Breast epithelium (tissue), 4 donors: ENCODE data around the gene SMCO1. TPM values are rescaled to one million over a fixed set of nuclear protein-coding genes. Genes with fewer than 3 reads are reported as not detected.
"Not testable (repeated sequence)": the region's sequence is repeated elsewhere in the genome, so short reads cannot be mapped to it uniquely, and the experiment has no call there.

Experiments used
- DNase-seq, 2 donors: peaks; one replicate each; pipeline ENCODE4 v3.0.0-alpha.2; 2019; ENCODE audit warnings: low spot score in 2 of 2
- H3K27ac ChIP-seq, 2 donors: fragments of 200-600 bp; sonication (generic) in 1 of 2; one replicate each; pipeline ENCODE4 v1.5.1; 2016 to 2019; ENCODE audit warnings: mild to moderate bottlenecking in 1 of 2
- H3K27me3 ChIP-seq, 2 donors: fragments of 200-600 bp; sonication (generic) in 1 of 2; one replicate each; pipeline versions ENCODE4 v1.5.1 to v1.6.0; 2017 to 2019; ENCODE audit warnings: control low read depth in 1 of 2, mild to moderate bottlenecking in 1 of 2
- H3K36me3 ChIP-seq: fragments of 200-600 bp; one replicate; pipeline ENCODE4 v1.5.1; 2019
- H3K4me1 ChIP-seq, 2 donors: fragments of 200-600 bp; sonication (generic); one replicate each; pipeline ENCODE4 v1.5.1; 2016 to 2019; ENCODE audit warnings: control low read depth in 1 of 2
- H3K4me3 ChIP-seq, 3 donors: fragments of 200-600 bp; sonication (generic); 1 replicate in 2 of 3; 2 replicates in 1 of 3; pipeline ENCODE4 v1.5.1; 2016 to 2019; ENCODE audit warnings: mild to moderate bottlenecking in 3 of 3, moderate library complexity in 2 of 3
- H3K9me3 ChIP-seq, 2 donors: fragments of 200-600 bp; sonication (generic) in 1 of 2; one replicate each; pipeline ENCODE4 v1.5.1; 2016 to 2019; ENCODE audit warnings: control low read depth in 1 of 2
- POLR2A ChIP-seq: fragments of 450-650 bp; IDR thresholded peaks from one replicate; pipeline ENCODE4 v1.6.1; 2016; ENCODE audit warnings: antibody characterized with exemption, mild to moderate bottlenecking, moderate library complexity
- POLR2AphosphoS5 ChIP-seq, 3 donors: sonication (generic); formaldehyde crosslinking; IDR thresholded peaks; one replicate each; pipeline ENCODE4 v1.6.1; 2017; ENCODE audit warnings: antibody characterized with exemption in 3 of 3
- intact Hi-C: fragments of 100-400 bp; cut with DNase I; formaldehyde crosslinking; loops from one replicate; pipeline ENCODE4 v1.15.1; 2023; ENCODE audit warnings: low total_unique reads
- total RNA-seq, 3 donors: library from RNA; depleted of rRNA; stranded (reverse); fragments of >200 nt; gene quantifications; one replicate each; pipeline ENCODE4 v1.1.0, GENCODE V29; 2016
- TF ChIP-seq, protein P1 (sequence below), 3 donors: fragments of 450-650 bp; IDR thresholded peaks; one replicate each; pipeline ENCODE4 v1.5.1; 2016 to 2017; ENCODE audit warnings: antibody characterized with exemption in 3 of 3, mild to moderate bottlenecking in 3 of 3, moderate library complexity in 3 of 3

Gene SMCO1
- total RNA-seq, 3 donors from 2014 or later, result not detected

DNA sequence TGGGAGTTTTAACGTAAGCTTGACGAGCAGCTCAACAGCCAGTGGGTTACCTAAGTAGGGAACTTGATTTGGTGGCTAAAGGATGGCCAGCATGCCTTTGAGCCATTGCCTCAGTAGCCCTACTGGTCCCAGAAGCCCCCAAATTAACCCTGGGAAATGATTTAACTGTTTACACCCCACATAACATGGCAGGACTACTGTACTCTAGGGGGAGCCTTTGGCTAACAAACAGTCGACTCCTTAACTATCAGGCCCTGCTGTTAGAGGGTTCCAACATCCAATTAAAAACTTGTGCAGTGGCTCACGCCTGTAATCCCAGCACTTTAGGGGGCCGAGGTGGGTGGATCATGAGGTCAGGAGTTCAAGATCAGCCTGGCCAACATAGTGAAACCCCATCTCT is 9.4 kb upstream of the SMCO1 start:
- DNase-seq, result no peak
- TF ChIP-seq, protein P1, sequence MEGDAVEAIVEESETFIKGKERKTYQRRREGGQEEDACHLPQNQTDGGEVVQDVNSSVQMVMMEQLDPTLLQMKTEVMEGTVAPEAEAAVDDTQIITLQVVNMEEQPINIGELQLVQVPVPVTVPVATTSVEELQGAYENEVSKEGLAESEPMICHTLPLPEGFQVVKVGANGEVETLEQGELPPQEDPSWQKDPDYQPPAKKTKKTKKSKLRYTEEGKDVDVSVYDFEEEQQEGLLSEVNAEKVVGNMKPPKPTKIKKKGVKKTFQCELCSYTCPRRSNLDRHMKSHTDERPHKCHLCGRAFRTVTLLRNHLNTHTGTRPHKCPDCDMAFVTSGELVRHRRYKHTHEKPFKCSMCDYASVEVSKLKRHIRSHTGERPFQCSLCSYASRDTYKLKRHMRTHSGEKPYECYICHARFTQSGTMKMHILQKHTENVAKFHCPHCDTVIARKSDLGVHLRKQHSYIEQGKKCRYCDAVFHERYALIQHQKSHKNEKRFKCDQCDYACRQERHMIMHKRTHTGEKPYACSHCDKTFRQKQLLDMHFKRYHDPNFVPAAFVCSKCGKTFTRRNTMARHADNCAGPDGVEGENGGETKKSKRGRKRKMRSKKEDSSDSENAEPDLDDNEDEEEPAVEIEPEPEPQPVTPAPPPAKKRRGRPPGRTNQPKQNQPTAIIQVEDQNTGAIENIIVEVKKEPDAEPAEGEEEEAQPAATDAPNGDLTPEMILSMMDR (IDR thresholded peaks at IDR 0.05), result no peak
- no peak for TF ChIP-seq POLR2AphosphoS5 (IDR thresholded peaks at IDR 0.05)
- TF ChIP-seq POLR2A, result no peak
- H3K4me1 ChIP-seq, result no peaks in the 10 kb centered on the region
- peaks cover 28 to 32% of the 10 kb centered on the region in 2 donors for H3K9me3 ChIP-seq
- H3K36me3 ChIP-seq, result no peaks in the 10 kb centered on the region
- no peak overlapping the region for H3K27ac ChIP-seq
- H3K27me3 ChIP-seq, result no peaks in the 10 kb centered on the region
- intact Hi-C loops, result no loop called here
- H3K4me3 ChIP-seq, result no peak overlapping the region

- Histone ChIP-seq H3K4me3 (no peak overlapping the region), H3K9me3 (peaks cover 35 to 39% of the 10 kb centered on the region in 2 donors), H3K4me1 (no peaks in the 10 kb centered on the region), H3K27ac (no peak overlapping the region), H3K36me3 (no peaks in the 10 kb centered on the region), H3K27me3 (no peaks in the 10 kb centered on the region)
- no peak for DNase-seq
- TF ChIP-seq, protein P1 (IDR thresholded peaks at IDR 0.05), result no peak
- TF ChIP-seq POLR2A, result no peak
- TF ChIP-seq POLR2AphosphoS5 (IDR thresholded peaks at IDR 0.05), result no peak
- intact Hi-C loops, result no loop called here
Observed at GRCh38 chr3:196523841-196524240, 8.7 kb upstream of the SMCO1 start.

DNA sequence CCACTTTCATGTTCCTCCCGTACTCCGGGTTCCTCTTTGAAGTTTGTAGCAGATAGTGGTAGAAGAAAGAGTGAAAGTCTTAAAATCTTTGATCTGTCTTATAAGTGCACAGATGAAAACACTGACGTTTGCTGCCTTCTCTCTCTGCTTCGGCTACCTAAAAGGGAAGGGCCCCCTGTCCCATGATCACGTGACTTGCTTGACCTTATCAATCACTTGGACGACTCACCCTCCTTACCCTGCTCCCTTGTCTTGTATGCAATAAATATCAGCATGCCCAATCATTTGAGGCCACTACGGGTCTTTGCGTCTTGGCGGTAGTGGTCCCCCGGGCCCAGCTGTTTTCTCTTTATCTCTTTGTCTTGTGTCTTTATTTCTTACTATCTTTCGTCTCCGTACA is 6.1 kb upstream of the SMCO1 start:
- DNase-seq, intact Hi-C loops: not testable (repeated sequence)

DNA sequence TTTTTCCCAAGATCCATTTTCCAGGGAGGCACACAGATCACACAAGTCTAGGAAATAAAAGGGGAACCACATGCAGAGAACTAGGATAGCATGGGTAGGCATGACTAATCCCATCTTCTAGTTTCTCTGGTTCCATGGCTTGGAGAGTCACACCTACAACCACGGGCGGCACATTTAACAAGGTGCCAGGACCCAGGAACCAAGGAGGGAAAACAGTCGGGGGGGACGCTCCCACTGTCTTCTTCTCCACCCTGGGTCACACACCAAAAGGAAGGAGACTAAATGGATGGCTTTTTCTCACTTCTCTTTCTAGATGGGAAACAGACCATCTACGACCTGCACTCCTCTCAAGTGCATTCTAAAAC is 4.6 kb upstream of the SMCO1 start:
- Histone ChIP-seq H3K27me3 (no peaks in the 10 kb centered on the region), H3K9me3 (peaks cover 51 to 57% of the 10 kb centered on the region in 2 donors), H3K4me3 (no peak overlapping the region), H3K4me1 (no peaks in the 10 kb centered on the region), H3K27ac (no peak overlapping the region), H3K36me3 (no peaks in the 10 kb centered on the region)
- TF ChIP-seq, protein P1 (IDR thresholded peaks at IDR 0.05), result no peak
- TF ChIP-seq POLR2A (no peak), POLR2AphosphoS5 (IDR thresholded peaks at IDR 0.05) (no peak)
- intact Hi-C loops, result loop anchor here (1.0 kb wide), 1 partner anchor 21 kb away; no protein-coding TSS in a partner anchor
- DNase-seq, result no peak

More for the DNA sequence above, 6.1 kb upstream of the SMCO1 start:
- H3K27ac ChIP-seq, H3K27me3 ChIP-seq, H3K4me1 ChIP-seq, H3K36me3 ChIP-seq, H3K4me3 ChIP-seq: not testable (repeated sequence)
- peaks cover 51 to 57% of the 10 kb centered on the region in 2 donors for H3K9me3 ChIP-seq

DNA sequence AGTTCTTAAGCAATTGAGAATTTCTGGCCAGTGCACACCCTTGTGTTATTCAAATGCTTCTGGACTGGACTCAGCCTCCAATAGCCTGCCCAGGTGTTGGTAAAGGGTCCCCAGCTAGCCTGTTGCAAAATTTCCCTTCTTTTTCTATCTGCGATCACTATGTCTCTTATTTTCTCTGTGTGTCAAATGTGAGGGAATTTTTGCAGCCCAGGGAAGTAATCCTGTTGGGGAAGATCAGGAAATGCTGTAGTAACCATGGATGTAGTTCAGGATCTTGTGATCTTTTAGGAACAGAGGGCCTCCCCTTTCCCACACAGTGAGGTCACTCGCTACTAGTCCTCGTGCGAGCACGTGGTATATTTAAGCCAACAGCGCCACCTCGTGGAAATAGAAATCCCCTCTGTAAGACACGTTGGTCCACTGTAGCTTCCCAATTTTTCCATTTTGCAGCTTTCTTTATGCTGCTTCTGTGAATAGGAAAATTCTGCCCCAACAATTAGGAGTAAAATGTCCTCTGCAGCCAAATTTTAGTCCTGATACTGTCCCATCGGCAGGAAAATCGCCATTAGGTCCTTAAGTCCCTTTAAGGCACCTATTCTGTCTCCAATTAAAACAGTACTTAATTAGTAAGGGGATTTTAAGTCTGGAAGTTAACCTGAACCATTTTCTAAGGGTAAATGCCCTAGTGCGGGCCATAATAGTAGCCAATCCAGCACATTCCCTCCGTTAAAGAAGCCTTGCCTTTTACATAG is 4.0 kb upstream of the SMCO1 start:
- no peaks in the 10 kb centered on the region for H3K36me3 ChIP-seq
- H3K4me1 ChIP-seq, result no peaks in the 10 kb centered on the region
- no peak for TF ChIP-seq POLR2AphosphoS5 (IDR thresholded peaks at IDR 0.05)
- no peak for TF ChIP-seq POLR2A
- TF ChIP-seq, protein P1 (IDR thresholded peaks at IDR 0.05), result peak in 2 of 3 donors; percentile 12 to 28
- H3K27ac ChIP-seq, result no peak overlapping the region
- intact Hi-C loops, result no loop called here
- peaks cover 49 to 57% of the 10 kb centered on the region in 2 donors for H3K9me3 ChIP-seq
- no peak overlapping the region for H3K4me3 ChIP-seq
- no peak for DNase-seq
- H3K27me3 ChIP-seq, result no peaks in the 10 kb centered on the region
